ENCODE measurements around the gene SYMPK.

DNA sequence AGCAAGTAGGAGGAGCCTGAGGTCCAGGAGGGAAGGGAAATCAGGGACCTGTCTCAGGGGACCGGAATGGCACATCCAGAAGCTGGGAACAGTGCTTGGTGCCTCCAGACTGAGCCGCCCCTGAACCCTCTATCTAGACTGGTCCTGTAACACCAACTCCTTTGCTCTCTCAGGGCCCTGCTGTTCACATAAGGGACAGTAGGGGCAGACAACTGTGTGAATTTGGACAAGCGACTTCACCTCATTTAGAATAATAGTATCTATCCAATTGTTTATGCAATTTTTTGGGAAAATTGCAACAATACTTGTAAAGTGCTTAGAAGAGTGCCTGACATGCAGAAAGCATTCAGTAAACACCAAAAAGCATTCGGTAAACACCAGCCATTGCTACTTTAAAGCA is 14.0 kb downstream of the SYMPK start:
- TF ChIP-seq POLR2AphosphoS5 (IDR thresholded peaks at IDR 0.05) (no peak), POLR2A (IDR thresholded peaks at IDR 0.05) (no peak), EP300 (IDR thresholded peaks at IDR 0.05) (no peak)
- TF ChIP-seq, protein P1, sequence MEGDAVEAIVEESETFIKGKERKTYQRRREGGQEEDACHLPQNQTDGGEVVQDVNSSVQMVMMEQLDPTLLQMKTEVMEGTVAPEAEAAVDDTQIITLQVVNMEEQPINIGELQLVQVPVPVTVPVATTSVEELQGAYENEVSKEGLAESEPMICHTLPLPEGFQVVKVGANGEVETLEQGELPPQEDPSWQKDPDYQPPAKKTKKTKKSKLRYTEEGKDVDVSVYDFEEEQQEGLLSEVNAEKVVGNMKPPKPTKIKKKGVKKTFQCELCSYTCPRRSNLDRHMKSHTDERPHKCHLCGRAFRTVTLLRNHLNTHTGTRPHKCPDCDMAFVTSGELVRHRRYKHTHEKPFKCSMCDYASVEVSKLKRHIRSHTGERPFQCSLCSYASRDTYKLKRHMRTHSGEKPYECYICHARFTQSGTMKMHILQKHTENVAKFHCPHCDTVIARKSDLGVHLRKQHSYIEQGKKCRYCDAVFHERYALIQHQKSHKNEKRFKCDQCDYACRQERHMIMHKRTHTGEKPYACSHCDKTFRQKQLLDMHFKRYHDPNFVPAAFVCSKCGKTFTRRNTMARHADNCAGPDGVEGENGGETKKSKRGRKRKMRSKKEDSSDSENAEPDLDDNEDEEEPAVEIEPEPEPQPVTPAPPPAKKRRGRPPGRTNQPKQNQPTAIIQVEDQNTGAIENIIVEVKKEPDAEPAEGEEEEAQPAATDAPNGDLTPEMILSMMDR (IDR thresholded peaks at IDR 0.05), result no peak

Data from suprapubic skin (tissue), 4 donors.